A549 (cell line): ENCODE results near the gene MYO18B. TPM values are rescaled to one million over a fixed set of nuclear protein-coding genes. Genes with fewer than 3 reads are reported as not detected.

Experiments
- ATAC-seq, 2 experiments: fragments of 200-7000 bp in 1 of 2; fragments of >200 bp in 1 of 2; cut with Nextera tagmentation in 1 of 2; cut with Tn5 transposase in 1 of 2; 3 replicates each; pipeline versions ENCODE4 v1.8.0 to v1.9.1; 2018 to 2020; ENCODE audit warnings: mild to moderate bottlenecking in 1 of 2, moderate library complexity in 1 of 2
- CTCF ChIA-PET: fragments of 300-600 bp; sonication (Branson Sonifier 250); formaldehyde crosslinking; extraction: SDS; loops from one replicate; lab custom pipeline; 2021; ENCODE audit warnings: antibody characterized with exemption, inconsistent platforms; lab: Yijun Ruan, JAX
- POLR2A ChIA-PET: fragments of 350-600 bp; formaldehyde crosslinking; extraction: SDS; loops from one replicate; lab custom pipeline; 2021; ENCODE audit warnings: antibody characterized with exemption, inconsistent platforms; lab: Yijun Ruan, JAX
- DNase-seq, 2 experiments: peaks; one replicate each; pipeline versions ENCODE4 v3.0.0 to v3.0.0-alpha.2; 2011 to 2016; ENCODE audit warnings: low read depth in 1 of 2, low spot score in 1 of 2
- FAIRE-seq: peaks from 2 replicates; lab custom pipeline; 2011; peaks lifted over from hg19 to GRCh38; lab: Jason Lieb, UNC
- H3K27ac ChIP-seq, 2 experiments: fragments of >200 bp; sonication (Bioruptor Twin); formaldehyde crosslinking; 3 replicates each; pipeline ENCODE4 v1.5.1; 2016 to 2017
- H3K4me1 ChIP-seq: fragments of >200 bp; sonication (Bioruptor Twin); formaldehyde crosslinking; 3 replicates; pipeline ENCODE4 v1.6.1; 2016
- H3K4me2 ChIP-seq: fragments of >200 bp; sonication (Bioruptor Twin); formaldehyde crosslinking; 3 replicates; pipeline ENCODE4 v1.6.1; 2016
- H3K4me3 ChIP-seq: fragments of >200 bp; sonication (Bioruptor Twin); formaldehyde crosslinking; 3 replicates; pipeline ENCODE4 v1.5.1; 2016
- H3K9me3 ChIP-seq: fragments of >200 bp; sonication (Bioruptor Twin); formaldehyde crosslinking; 3 replicates; pipeline ENCODE4 v1.6.1; 2016
- BCL3 ChIP-seq: fragments of >200 bp; sonication (Bioruptor Twin); formaldehyde crosslinking; IDR thresholded peaks from 3 replicates; pipeline ENCODE4 v1.6.1; 2016
- CBX2 ChIP-seq: fragments of 200-600 bp; sonication (generic); IDR thresholded peaks from 2 replicates; pipeline ENCODE4 v1.6.1; 2016; ENCODE audit warnings: low read depth, mild to moderate bottlenecking, borderline replicate concordance
- CHD4 ChIP-seq: fragments of 200-600 bp; sonication (generic); IDR thresholded peaks from 2 replicates; pipeline ENCODE4 v1.6.1; 2016; ENCODE audit warnings: antibody characterized with exemption, mild to moderate bottlenecking, borderline replicate concordance
- EHF ChIP-seq: fragments of 250-450 bp; sonication (Bioruptor Pico); IDR thresholded peaks from 2 replicates; pipeline ENCODE4 v1.5.0; 2020; ENCODE audit warnings: mild to moderate bottlenecking
- ELK1 ChIP-seq: fragments of 150-350 bp; IDR thresholded peaks from 2 replicates; pipeline ENCODE4 v1.6.1; 2014; ENCODE audit warnings: low read depth, mild to moderate bottlenecking, low read length
- GATA3 ChIP-seq: IDR thresholded peaks from 2 replicates; pipeline ENCODE4 v1.6.1; 2012; ENCODE audit warnings: borderline replicate concordance
- HDAC2 ChIP-seq: fragments of 200-600 bp; sonication (generic); IDR thresholded peaks from 2 replicates; pipeline ENCODE4 v1.6.1; 2016
- HES2 ChIP-seq: fragments of >200 bp; sonication (Bioruptor Twin); formaldehyde crosslinking; IDR thresholded peaks from 2 replicates; pipeline ENCODE4 v1.6.1; 2016
- HEYL ChIP-seq: fragments of 250-450 bp; sonication (Bioruptor Pico); IDR thresholded peaks from 2 replicates; pipeline ENCODE4 v1.8.0; 2021; ENCODE audit warnings: mild to moderate bottlenecking, moderate library complexity
- HMGXB4 ChIP-seq: fragments of 250-450 bp; sonication (Bioruptor Pico); IDR thresholded peaks from 2 replicates; pipeline ENCODE4 v1.5.0; 2021; ENCODE audit warnings: mild to moderate bottlenecking, moderate library complexity, borderline replicate concordance
- HOXA7 ChIP-seq: fragments of 250-450 bp; sonication (Bioruptor Pico); IDR thresholded peaks from 2 replicates; pipeline ENCODE4 v1.5.0; 2020; ENCODE audit warnings: mild to moderate bottlenecking, moderate library complexity
- MAX ChIP-seq: IDR thresholded peaks from 2 replicates; pipeline ENCODE4 v1.6.1; 2012
- MYC ChIP-seq: IDR thresholded peaks from 2 replicates; pipeline ENCODE4 v1.6.1; 2012; ENCODE audit warnings: mild to moderate bottlenecking, inconsistent platforms, low read length, improper control_type of control experiment, borderline replicate concordance
- PBX3 ChIP-seq: IDR thresholded peaks from 2 replicates; pipeline ENCODE4 v1.6.1; 2012
- RARB ChIP-seq: fragments of 250-450 bp; sonication (Bioruptor Pico); IDR thresholded peaks from 2 replicates; pipeline ENCODE4 v1.8.0; 2021; ENCODE audit warnings: mild to moderate bottlenecking, moderate library complexity
- RNF2 ChIP-seq: fragments of 200-600 bp; sonication (generic); IDR thresholded peaks from 2 replicates; pipeline ENCODE4 v1.6.1; 2016; ENCODE audit warnings: low read depth, mild to moderate bottlenecking, antibody characterized with exemption, moderate library complexity, borderline replicate concordance
- SMC3 ChIP-seq: fragments of >200 bp; sonication (Bioruptor Twin); formaldehyde crosslinking; IDR thresholded peaks from 3 replicates; pipeline ENCODE4 v1.6.1; 2018; ENCODE audit warnings: inconsistent platforms
- SREBF2 ChIP-seq: fragments of 450-650 bp; IDR thresholded peaks from 2 replicates; pipeline ENCODE4 v1.6.1; 2014; ENCODE audit warnings: mild to moderate bottlenecking, moderate library complexity
- TFCP2L1 ChIP-seq: fragments of 250-450 bp; sonication (Bioruptor Pico); IDR thresholded peaks from 2 replicates; pipeline ENCODE4 v1.5.0; 2021; ENCODE audit warnings: mild to moderate bottlenecking
- USF2 ChIP-seq: fragments of 450-650 bp; IDR thresholded peaks from 2 replicates; pipeline ENCODE4 v1.6.1; 2014; ENCODE audit warnings: antibody characterized with exemption
- ZNF302 ChIP-seq: fragments of 250-450 bp; sonication (Bioruptor Pico); IDR thresholded peaks from 2 replicates; pipeline ENCODE4 v1.9.0; 2021; ENCODE audit warnings: inconsistent platforms, mild to moderate bottlenecking, moderate library complexity
- WGBS: methylation state at CpG from one replicate; pipeline ENCODE4 v1.1.6; 2017; ENCODE audit errors: missing lambda C conversion rate; 5-methylcytosine and 5-hydroxymethylcytosine counted together
- polyA plus RNA-seq, 4 experiments: library from polyadenylated mRNA; depleted of rRNA in 3 of 4; stranded (reverse); fragments of >200 nt; fragmentation: RNase III in 1 of 4; extraction: RNeasy Plus Mini Kit Qiagen cat#74134 plus additional on column Dnase treatment in 1 of 4; gene quantifications; 2 replicates in 3 of 4; 3 replicates in 1 of 4; pipeline ENCODE4 v1.2.3, GENCODE V29; 2011 to 2017

Gene MYO18B
- polyA plus RNA-seq, 2 of the 4 experiments (the other 2 are of a cell fraction) = 0.01 TPM

GRCh38 chr22:25923914-25924313, 181.9 kb downstream of the MYO18B start:
- no peaks in the 10 kb centered on the region for H3K9me3 ChIP-seq
- WGBS = 14% methylated on average over 7 of the region's 8 CpGs
- ATAC-seq (no peak), DNase-seq (no peak), FAIRE-seq (no peak)
- no peak for TF ChIP-seq USF2
- no peak for TF ChIP-seq RARB (CRISPR knock-in tag)
- no peak for TF ChIP-seq ZNF302 (CRISPR knock-in tag)
- TF ChIP-seq MYC = no peak
- no peak for TF ChIP-seq HOXA7
- TF ChIP-seq HES2 = no peak
- no peak for TF ChIP-seq HDAC2
- TF ChIP-seq EHF (CRISPR knock-in tag) = no peak
- TF ChIP-seq RNF2 = no peak
- no peak for TF ChIP-seq ELK1
- TF ChIP-seq CHD4 = no peak
- TF ChIP-seq TFCP2L1 (CRISPR knock-in tag) = no peak
- no peak for TF ChIP-seq SMC3
- TF ChIP-seq PBX3 = no peak
- no peak overlapping the region for H3K27ac ChIP-seq
- H3K4me1 ChIP-seq = no peaks in the 10 kb centered on the region
- ChIA-PET POLR2A (no interaction called here), CTCF (no interaction called here)
- no peak overlapping the region for H3K4me2 ChIP-seq
- H3K4me3 ChIP-seq = no peak overlapping the region

- POLR2A ChIA-PET = no interaction called here
- Histone ChIP-seq H3K27ac (no peak overlapping the region), H3K4me3 (no peak overlapping the region), H3K9me3 (no peaks in the 10 kb centered on the region)
- FAIRE-seq = no peak
- no peak for TF ChIP-seq CBX2
- TF ChIP-seq HES2 = no peak
- no peak for TF ChIP-seq GATA3
- no peak for TF ChIP-seq MAX
- TF ChIP-seq BCL3 = no peak
- TF ChIP-seq SREBF2 = no peak
- no peak for TF ChIP-seq HEYL (CRISPR knock-in tag)
- no peak for TF ChIP-seq HOXA7
- no peak for TF ChIP-seq HMGXB4 (CRISPR knock-in tag)
- TF ChIP-seq, all 56 proteins: peak for 0
- DNase-seq = no peak
- no peaks in the 10 kb centered on the region for H3K4me1 ChIP-seq
- no peak for ATAC-seq
- WGBS = 36% methylated on average over 3 of the region's 3 CpGs
- CTCF ChIA-PET = no interaction called here
- H3K4me2 ChIP-seq = no peak overlapping the region
Observed at GRCh38 chr22:25928038-25928437, 186.1 kb downstream of the MYO18B start.
